AG10803 (cell line): Measurements from ENCODE around the gene HSD17B3.

Experiments
- DNase-seq: peaks from one replicate; pipeline ENCODE4 v3.0.0; 2010; ENCODE audit warnings: low read depth
- H3K4me3 ChIP-seq: 2 replicates; pipeline ENCODE4 v1.5.1; 2011; ENCODE audit warnings: mild to moderate bottlenecking, low read length, control low read depth
- TF ChIP-seq, protein P1 (sequence below): conservative IDR thresholded peaks from 2 replicates; pipeline ENCODE4 v1.5.1; 2011; ENCODE audit warnings: mild to moderate bottlenecking, low read length, control low read depth, inconsistent platforms

The HSD17B3 gene

DNA sequence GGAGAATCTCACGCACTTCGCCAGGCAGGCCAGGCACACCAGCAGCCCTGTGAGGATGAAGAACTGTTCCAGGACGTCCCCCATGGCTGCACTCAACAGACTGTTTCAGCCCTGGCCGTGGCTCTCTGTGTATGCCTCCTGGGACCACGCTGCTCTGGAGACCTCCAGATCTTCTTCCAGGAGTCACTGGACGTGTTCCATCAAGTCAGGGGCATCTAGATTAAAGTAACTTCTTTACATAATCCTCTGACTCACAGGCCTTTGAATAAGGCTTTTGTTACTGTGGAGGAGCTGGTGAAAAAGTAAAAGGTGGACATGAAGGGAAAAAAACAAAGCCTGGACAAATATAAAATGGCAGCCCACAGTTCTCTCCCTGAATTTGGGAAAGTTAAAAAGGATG lies at the start of gene HSD17B3:
Gene HSD17B3, minus strand, starts transcription at position 156 of the 400 bp plus-strand sequence. Its CDS starts 72 bp downstream, at position 84.
- no peak for DNase-seq
- TF ChIP-seq, protein P1, sequence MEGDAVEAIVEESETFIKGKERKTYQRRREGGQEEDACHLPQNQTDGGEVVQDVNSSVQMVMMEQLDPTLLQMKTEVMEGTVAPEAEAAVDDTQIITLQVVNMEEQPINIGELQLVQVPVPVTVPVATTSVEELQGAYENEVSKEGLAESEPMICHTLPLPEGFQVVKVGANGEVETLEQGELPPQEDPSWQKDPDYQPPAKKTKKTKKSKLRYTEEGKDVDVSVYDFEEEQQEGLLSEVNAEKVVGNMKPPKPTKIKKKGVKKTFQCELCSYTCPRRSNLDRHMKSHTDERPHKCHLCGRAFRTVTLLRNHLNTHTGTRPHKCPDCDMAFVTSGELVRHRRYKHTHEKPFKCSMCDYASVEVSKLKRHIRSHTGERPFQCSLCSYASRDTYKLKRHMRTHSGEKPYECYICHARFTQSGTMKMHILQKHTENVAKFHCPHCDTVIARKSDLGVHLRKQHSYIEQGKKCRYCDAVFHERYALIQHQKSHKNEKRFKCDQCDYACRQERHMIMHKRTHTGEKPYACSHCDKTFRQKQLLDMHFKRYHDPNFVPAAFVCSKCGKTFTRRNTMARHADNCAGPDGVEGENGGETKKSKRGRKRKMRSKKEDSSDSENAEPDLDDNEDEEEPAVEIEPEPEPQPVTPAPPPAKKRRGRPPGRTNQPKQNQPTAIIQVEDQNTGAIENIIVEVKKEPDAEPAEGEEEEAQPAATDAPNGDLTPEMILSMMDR: no peak
- no peak within 1 kb of the TSS for H3K4me3 ChIP-seq

DNA sequence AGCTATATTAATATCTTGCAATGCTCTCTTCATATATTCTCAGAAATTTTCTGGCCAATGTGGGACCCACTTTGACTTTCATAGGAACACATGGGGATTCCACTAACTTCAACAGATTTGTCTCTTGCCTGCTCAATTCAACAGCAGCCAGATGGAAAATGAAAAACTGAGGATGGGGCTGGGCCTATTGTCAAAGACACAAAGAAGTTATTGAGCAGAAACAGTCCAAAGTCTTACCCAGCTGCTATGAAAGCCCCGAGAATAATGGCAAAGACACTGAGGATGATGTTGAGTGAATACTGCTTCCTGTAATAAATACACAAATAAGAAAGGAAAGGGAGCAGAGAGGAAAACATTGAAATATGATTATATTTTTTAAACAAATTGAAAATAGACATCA lies 48.9 kb upstream of the HSD17B3 start:
- TF ChIP-seq, protein P1: no peak
- H3K4me3 ChIP-seq: no peak overlapping the region
- no peak for DNase-seq

DNA sequence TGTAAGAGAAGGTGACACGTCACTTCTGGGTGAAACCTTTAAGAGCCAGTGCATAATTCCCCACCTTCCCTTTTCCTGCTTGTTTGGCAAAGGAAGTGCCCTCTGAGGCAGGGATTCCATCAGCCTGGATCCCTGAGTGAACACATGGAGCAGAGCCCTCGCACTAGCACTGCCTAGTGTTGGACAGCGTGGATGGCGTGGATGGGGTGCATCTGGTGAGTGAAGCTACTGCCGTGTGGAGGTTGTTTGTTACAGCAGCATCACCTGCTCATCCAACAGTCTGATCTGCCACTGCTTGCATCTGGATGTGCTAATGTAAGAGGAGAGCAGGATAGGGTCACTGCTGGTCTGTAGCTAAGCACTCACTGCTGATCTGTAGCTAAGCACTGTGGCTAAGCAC lies 46.3 kb upstream of the HSD17B3 start:
- no peak for DNase-seq
- H3K4me3 ChIP-seq: no peak overlapping the region
- TF ChIP-seq, protein P1: no peak

- TF ChIP-seq, protein P1: no peak
- no peak overlapping the region for H3K4me3 ChIP-seq
- no peak for DNase-seq
Observed at GRCh38 chr9:96345551-96345950, 43.6 kb upstream of the HSD17B3 start.

- H3K4me3 ChIP-seq: no peak overlapping the region
- DNase-seq: peak; percentile 94
- TF ChIP-seq, protein P1: no peak
Observed at GRCh38 chr9:96344458-96345180, 42.6 kb upstream of the HSD17B3 start.

DNA sequence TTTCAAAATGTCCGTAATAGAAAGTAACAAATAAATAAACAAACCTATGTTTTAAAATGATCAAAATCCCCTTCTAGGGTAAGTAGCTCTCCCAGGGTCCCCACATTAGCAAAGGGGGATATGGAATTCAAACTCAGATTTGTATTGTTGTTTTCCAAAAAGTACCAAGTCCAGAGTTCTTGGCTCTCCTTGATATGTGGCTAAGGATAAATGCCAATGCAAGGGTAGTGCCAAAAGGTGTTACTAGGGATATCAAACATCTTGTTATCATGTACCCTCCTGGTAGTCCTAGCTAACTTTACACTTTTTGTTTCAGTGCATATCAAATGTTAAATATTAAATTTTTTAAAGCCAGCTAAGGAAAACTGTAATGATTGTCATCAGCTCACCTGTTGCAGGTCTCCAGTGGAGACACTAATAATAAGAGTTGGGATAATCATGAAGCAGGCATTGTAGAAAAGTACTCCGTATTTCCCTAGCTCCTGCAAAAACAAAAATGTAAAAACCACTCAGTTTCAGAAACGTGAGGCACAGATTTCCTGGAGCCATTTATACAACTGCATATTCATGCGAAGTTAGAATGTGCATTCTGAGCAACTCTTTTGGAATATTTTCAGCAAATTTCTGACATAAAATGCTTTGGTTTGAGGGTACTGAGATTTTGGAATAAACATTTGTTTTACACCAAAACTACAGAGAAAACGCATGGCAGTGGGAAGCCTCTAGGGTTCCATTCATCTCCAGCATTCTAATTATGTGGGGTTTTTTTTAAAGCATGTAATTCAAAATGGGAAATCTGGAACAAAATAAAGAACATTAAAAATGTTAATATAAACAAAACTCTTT lies 41.8 kb upstream of the HSD17B3 start:
- DNase-seq: no peak
- TF ChIP-seq, protein P1: no peak
- no peak overlapping the region for H3K4me3 ChIP-seq
